ENCODE results near the gene ALDH1B1.

- TF ChIP-seq, protein P1, sequence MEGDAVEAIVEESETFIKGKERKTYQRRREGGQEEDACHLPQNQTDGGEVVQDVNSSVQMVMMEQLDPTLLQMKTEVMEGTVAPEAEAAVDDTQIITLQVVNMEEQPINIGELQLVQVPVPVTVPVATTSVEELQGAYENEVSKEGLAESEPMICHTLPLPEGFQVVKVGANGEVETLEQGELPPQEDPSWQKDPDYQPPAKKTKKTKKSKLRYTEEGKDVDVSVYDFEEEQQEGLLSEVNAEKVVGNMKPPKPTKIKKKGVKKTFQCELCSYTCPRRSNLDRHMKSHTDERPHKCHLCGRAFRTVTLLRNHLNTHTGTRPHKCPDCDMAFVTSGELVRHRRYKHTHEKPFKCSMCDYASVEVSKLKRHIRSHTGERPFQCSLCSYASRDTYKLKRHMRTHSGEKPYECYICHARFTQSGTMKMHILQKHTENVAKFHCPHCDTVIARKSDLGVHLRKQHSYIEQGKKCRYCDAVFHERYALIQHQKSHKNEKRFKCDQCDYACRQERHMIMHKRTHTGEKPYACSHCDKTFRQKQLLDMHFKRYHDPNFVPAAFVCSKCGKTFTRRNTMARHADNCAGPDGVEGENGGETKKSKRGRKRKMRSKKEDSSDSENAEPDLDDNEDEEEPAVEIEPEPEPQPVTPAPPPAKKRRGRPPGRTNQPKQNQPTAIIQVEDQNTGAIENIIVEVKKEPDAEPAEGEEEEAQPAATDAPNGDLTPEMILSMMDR (IDR thresholded peaks at IDR 0.05): no peak
- no peak for TF ChIP-seq POLR2A (IDR thresholded peaks at IDR 0.05)
These were observed 9.5 kb downstream of the ALDH1B1 start for GRCh38 chr9:38401994-38402393.

Data from uterus (tissue), 2 donors.